Fibroblast of lung (primary cell): Measurements from ENCODE around the gene NUDT13.

Experiments
- CTCF ChIP-seq, 2 donors: IDR thresholded peaks in 1 of 2; conservative IDR thresholded peaks in 1 of 2; 1 replicate in 1 of 2; 2 replicates in 1 of 2; pipeline ENCODE4 v1.5.1; 2011 to 2012; ENCODE audit warnings: low read length in 2 of 2, control low read depth in 1 of 2, inconsistent platforms in 1 of 2, low read depth in 1 of 2, mild to moderate bottlenecking in 1 of 2
- EZH2 ChIP-seq: IDR thresholded peaks from 2 replicates; pipeline ENCODE4 v1.5.1; 2012; ENCODE audit warnings: low read length, control low read depth, mild to moderate bottlenecking; ENCODE audit errors: missing control alignments

GRCh38 chr10:73073627-73074026 lies 36.6 kb upstream of the NUDT13 start:
- TF ChIP-seq CTCF (conservative IDR thresholded peaks at IDR 0.05 in 1 of 2, IDR thresholded peaks at IDR 0.05 in 1 of 2; ENCODE audit: low read depth in 1 of 2, low read length in 2 of 2) (no peak), EZH2 (no peak)
